ENCODE measurements around the gene GALNT9.

- TF ChIP-seq PPARA (CRISPR knock-in tag; IDR thresholded peaks at IDR 0.05; ENCODE audit: borderline replicate concordance) (no peak), RARB (CRISPR knock-in tag; IDR thresholded peaks at IDR 0.05) (no peak), ARNTL (CRISPR knock-in tag; IDR thresholded peaks at IDR 0.05; ENCODE audit: borderline replicate concordance, low read depth) (no peak), ZNF565 (CRISPR knock-in tag; conservative IDR thresholded peaks at IDR 0.05; ENCODE audit: low read depth) (no peak), TCF4 (CRISPR knock-in tag; IDR thresholded peaks at IDR 0.05; ENCODE audit: borderline replicate concordance) (no peak), PATZ1 (CRISPR knock-in tag; IDR thresholded peaks at IDR 0.05; ENCODE audit: borderline replicate concordance) (no peak), ZC3H10 (CRISPR knock-in tag; IDR thresholded peaks at IDR 0.05) (no peak)
Observed at GRCh38 chr12:132190834-132191500, 138.4 kb downstream of the GALNT9 start.
